Right hindlimb (tissue), 1 donor: ENCODE measurements around the gene SFSWAP.
"Not testable (repeated sequence)": the region's sequence is repeated elsewhere in the genome, so short reads cannot be mapped to it uniquely, and the experiment has no call there.

ENCODE experiments used
- DNase-seq: peaks from one replicate; pipeline ENCODE4 v3.0.0-alpha.2; 2018

The SFSWAP gene

GRCh38 chr12:131710464-131711457, at the start of gene SFSWAP:
TSS of gene SFSWAP (plus strand) at chr12:131711090. CDS start at chr12:131711230, 140 bp downstream.
- DNase-seq: peak; percentile 86

- not testable (repeated sequence) for DNase-seq
Observed at GRCh38 chr12:131661170-131661985, 49.5 kb upstream of the SFSWAP start.

- not testable (repeated sequence) for DNase-seq
Observed at GRCh38 chr12:131661986-131662288, 49.0 kb upstream of the SFSWAP start.

GRCh38 chr12:131662346-131662745, 48.5 kb upstream of the SFSWAP start:
- not testable (repeated sequence) for DNase-seq

- DNase-seq: not testable (repeated sequence)
Observed at GRCh38 chr12:131665666-131666065, 45.2 kb upstream of the SFSWAP start.

GRCh38 chr12:131666486-131666885, 44.4 kb upstream of the SFSWAP start:
- not testable (repeated sequence) for DNase-seq

GRCh38 chr12:131666978-131667601, 43.8 kb upstream of the SFSWAP start:
- not testable (repeated sequence) for DNase-seq

GRCh38 chr12:131671276-131671675, 39.6 kb upstream of the SFSWAP start:
- DNase-seq: no peak

- no peak for DNase-seq
Observed at GRCh38 chr12:131671871-131672270, 39.0 kb upstream of the SFSWAP start.

- DNase-seq: no peak
Observed at GRCh38 chr12:131672311-131672940, 38.5 kb upstream of the SFSWAP start.

- no peak for DNase-seq
Observed at GRCh38 chr12:131672941-131673887, 37.7 kb upstream of the SFSWAP start.

- DNase-seq: no peak
Observed at GRCh38 chr12:131673888-131674257, 37.0 kb upstream of the SFSWAP start.

GRCh38 chr12:131674373-131674772, 36.5 kb upstream of the SFSWAP start:
- DNase-seq: no peak

- no peak for DNase-seq
Observed at GRCh38 chr12:131675126-131676080, 35.5 kb upstream of the SFSWAP start.

- no peak for DNase-seq
Observed at GRCh38 chr12:131676544-131676943, 34.3 kb upstream of the SFSWAP start.

GRCh38 chr12:131677067-131677466, 33.8 kb upstream of the SFSWAP start:
- DNase-seq: not testable (repeated sequence)

GRCh38 chr12:131677699-131678098, 33.2 kb upstream of the SFSWAP start:
- DNase-seq: no peak

GRCh38 chr12:131678389-131679181, 32.3 kb upstream of the SFSWAP start:
- DNase-seq: not testable (repeated sequence)

- DNase-seq: not testable (repeated sequence)
Observed at GRCh38 chr12:131679186-131679585, 31.7 kb upstream of the SFSWAP start.
